Activated T-cell treated with anti-CD3 and anti-CD28 coated beads, Interleukin-2, amount 50 U/mL, for 24 hours (primary cell): ENCODE measurements around the gene NUAK1.

Experiments
- DNase-seq: peaks from one replicate; pipeline ENCODE4 v3.0.0-alpha.2; 2020
- H3K27ac Mint-ChIP-seq: 2 replicates; pipeline ENCODE4 v1.8.0; 2020; ENCODE audit warnings: mild to moderate bottlenecking, mixed read lengths
- H3K27me3 Mint-ChIP-seq: 2 replicates; pipeline ENCODE4 v1.8.0; 2020; ENCODE audit warnings: mixed read lengths
- H3K36me3 Mint-ChIP-seq: 2 replicates; pipeline ENCODE4 v1.8.0; 2020; ENCODE audit warnings: low read depth, mixed read lengths
- H3K4me1 Mint-ChIP-seq: 2 replicates; pipeline ENCODE4 v1.8.0; 2020; ENCODE audit warnings: low read depth, mixed read lengths
- H3K4me3 Mint-ChIP-seq: 2 replicates; pipeline ENCODE4 v1.8.0; 2020; ENCODE audit warnings: mild to moderate bottlenecking, moderate library complexity, mixed read lengths
- H3K9me3 Mint-ChIP-seq: 2 replicates; pipeline ENCODE4 v1.8.0; 2020; ENCODE audit warnings: mixed read lengths

NUAK1 gene

DNA sequence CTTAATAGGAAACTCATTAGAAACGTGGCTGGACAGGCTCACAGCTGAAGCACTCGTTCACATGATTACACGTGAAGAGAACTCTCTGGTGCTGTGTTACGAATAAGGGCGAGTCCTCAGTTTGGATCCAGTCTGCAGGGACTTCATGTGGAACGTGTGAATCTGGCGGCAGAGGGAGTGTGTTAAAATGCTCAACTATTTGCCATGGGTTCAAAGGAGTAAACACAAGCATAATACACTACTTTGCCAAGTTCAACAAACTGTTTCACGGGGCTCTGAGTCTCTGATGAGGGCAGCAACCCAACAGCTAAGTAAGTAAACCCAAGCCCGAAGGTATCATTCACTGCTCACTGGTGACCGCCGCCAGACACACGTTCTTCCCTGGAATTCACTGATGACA is 42.4 kb downstream of the NUAK1 start:
- Mint-ChIP-seq H3K4me1 (no peaks in the 10 kb centered on the region), H3K4me3 (no peak overlapping the region), H3K36me3 (no peaks in the 10 kb centered on the region), H3K9me3 (no peaks in the 10 kb centered on the region), H3K27me3 (peaks cover 26% of the 10 kb centered on the region), H3K27ac (no peak overlapping the region)
- DNase-seq, result no peak

DNA sequence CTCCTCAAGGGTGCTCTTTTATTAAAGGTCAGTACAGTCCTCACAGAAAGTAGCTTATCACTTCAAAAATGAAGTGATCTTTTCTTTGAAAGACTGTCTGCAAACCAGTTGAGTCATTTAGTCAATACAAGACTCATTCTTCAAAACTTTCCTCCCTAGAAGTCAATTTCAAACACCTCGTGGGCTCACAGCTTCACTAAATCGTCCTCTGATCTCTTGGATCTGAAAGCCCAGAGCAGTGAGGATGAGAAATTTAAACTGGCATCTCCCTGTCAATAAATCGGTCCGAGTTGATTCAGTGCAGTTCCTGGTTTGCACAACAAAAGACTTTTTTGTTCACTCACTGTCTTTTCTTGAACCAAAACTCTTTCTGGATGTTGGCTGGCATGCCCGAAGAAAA is 44.5 kb downstream of the NUAK1 start:
- H3K4me1 Mint-ChIP-seq, result no peaks in the 10 kb centered on the region
- DNase-seq, result no peak
- H3K36me3 Mint-ChIP-seq, result no peaks in the 10 kb centered on the region
- H3K4me3 Mint-ChIP-seq, result no peak overlapping the region
- peaks cover 21% of the 10 kb centered on the region for H3K27me3 Mint-ChIP-seq
- no peak overlapping the region for H3K27ac Mint-ChIP-seq
- no peaks in the 10 kb centered on the region for H3K9me3 Mint-ChIP-seq

DNA sequence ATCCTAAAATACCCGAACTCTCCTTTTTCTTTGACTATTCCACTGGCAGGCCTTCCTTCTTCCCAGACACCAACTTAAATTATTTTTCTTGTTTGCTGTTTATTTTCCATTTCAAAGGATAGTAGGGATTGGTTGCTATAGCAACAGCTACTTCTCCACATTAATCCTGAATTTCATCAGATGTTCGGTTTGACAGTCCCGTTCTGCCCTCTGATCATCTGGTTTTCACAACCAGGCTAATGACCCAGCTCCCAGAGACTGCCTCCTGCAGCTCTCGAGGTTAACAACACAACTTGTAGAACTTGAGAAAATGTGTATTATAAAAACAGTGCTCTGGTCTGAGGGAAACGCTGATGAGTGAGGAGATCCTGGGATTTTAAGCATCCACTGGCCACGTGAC is 45.5 kb downstream of the NUAK1 start:
- Mint-ChIP-seq H3K4me3 (no peak overlapping the region), H3K9me3 (no peaks in the 10 kb centered on the region), H3K27ac (no peak overlapping the region), H3K36me3 (no peaks in the 10 kb centered on the region), H3K4me1 (no peaks in the 10 kb centered on the region), H3K27me3 (peaks cover 13% of the 10 kb centered on the region)
- no peak for DNase-seq

DNA sequence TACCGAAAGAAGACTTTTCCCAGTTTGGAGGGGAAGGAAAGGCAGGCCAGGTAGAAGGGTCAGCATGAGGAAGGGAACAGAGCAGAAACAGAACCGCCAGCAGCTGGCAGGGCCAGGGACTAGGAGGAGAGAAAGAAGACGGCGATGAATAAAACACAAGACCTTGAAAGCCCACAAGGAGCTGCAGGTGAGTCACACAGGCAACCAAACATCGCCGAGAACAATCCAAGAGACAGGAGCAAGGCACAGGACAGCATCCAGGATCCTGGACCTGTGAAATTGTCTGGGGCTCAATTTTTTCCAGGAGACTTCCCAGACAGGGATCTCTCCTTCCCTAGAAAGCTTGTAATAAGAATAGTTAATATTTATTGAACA is 47.3 kb downstream of the NUAK1 start:
- Mint-ChIP-seq H3K27me3 (peaks cover 13% of the 10 kb centered on the region), H3K27ac (no peak overlapping the region), H3K36me3 (no peaks in the 10 kb centered on the region), H3K4me3 (no peak overlapping the region), H3K4me1 (no peaks in the 10 kb centered on the region), H3K9me3 (no peaks in the 10 kb centered on the region)
- no peak for DNase-seq

DNA sequence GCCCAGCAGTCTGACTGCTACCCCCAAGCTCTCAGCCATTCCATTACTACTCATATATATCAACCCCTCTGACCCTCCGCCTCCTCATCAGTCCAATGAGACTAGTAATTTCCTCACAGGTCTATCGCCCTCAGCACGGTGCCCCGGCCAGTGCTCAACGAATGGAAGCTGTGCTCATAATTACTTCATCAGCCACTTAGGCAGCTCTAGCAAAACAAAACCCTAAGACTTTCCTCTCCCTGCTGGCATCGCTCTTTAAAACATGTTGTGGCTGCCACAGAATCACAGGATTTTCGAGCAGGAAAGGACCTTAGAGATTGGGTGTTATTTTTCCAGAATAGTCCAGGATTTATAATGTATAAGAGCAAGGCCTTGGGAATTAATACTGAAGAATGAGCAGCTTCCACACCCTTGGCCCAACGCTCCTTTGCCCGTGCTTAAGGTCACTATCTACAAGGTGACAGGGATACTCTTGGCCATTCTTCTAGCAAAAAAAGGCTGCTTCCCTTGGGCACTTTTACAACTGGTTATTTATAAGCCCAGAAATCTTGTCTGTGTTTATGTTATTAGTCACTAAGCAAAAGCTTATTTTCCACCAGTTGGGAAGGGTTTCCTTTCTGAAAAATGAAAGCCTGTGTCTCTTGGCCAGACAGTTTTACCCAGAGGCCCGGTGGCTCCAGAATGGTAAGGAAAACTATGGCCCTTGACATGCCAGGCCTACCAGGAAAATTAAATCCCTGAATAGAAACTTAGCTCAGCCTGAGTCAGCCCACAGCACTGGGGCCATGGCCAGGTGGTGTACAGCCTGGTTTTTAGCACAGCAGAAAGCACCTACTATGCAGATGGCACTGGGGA is 47.9 kb downstream of the NUAK1 start:
- Mint-ChIP-seq H3K27me3 (peaks cover 13% of the 10 kb centered on the region), H3K4me3 (no peak overlapping the region), H3K4me1 (no peaks in the 10 kb centered on the region), H3K27ac (no peak overlapping the region), H3K36me3 (no peaks in the 10 kb centered on the region), H3K9me3 (no peaks in the 10 kb centered on the region)
- no peak for DNase-seq

DNA sequence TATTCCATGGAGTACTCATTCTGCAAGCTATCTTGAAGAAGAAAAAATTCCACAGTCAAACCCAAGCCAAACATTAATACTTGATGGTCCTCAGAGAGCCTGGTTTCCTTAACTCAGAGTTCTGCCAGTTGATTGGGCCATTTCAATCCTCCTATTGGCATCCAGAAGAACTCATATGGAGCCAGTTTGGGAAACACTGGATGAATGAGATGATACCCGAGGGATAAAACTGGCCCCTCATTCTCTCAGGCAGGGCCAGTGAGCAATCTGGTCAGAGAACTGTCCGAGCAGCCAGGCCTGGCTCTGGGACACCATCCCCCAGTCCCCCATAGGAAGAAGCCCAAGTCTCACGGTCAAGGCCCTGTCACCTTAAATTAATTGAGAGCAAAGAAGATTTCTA is 48.8 kb downstream of the NUAK1 start:
- Mint-ChIP-seq H3K4me1 (no peaks in the 10 kb centered on the region), H3K27me3 (peaks cover 13% of the 10 kb centered on the region), H3K27ac (no peak overlapping the region), H3K4me3 (no peak overlapping the region), H3K9me3 (no peaks in the 10 kb centered on the region), H3K36me3 (no peaks in the 10 kb centered on the region)
- DNase-seq, result no peak

DNA sequence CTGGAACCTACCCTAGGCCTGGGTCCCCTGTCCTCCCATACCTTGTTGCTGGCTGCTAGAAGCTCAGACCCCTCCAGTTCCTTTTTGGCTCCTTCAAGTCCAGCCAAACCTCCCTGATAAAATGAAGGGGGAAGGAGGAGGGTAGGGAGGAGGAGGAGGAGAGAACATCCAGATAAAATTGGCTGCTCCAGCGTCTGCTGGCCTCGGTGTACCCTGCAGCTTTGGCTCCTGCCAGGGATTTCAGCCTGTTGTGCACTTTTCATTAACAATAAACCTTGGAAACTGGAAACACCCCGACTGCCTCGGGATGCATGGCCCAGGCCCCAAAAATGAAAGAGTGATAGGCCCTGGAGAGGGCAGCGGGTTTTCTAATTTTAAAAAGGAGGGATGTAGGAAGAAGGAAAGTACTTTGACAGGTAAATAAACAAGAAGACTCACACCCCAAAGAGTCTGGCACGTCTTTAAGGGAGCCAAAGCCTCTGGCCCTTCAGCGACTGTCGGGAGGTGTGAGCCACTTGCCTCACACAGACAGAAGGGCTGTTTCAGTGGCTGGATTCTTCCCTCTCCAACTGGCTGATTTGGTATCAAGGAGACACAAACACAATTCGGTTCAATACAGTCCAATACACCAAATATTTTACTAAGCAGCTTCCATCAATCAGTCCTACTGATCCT is 49.8 kb downstream of the NUAK1 start:
- Mint-ChIP-seq H3K36me3 (no peaks in the 10 kb centered on the region), H3K9me3 (no peaks in the 10 kb centered on the region), H3K27ac (no peak overlapping the region), H3K27me3 (peaks cover 18% of the 10 kb centered on the region), H3K4me1 (no peaks in the 10 kb centered on the region), H3K4me3 (no peak overlapping the region)
- DNase-seq, result no peak

DNA sequence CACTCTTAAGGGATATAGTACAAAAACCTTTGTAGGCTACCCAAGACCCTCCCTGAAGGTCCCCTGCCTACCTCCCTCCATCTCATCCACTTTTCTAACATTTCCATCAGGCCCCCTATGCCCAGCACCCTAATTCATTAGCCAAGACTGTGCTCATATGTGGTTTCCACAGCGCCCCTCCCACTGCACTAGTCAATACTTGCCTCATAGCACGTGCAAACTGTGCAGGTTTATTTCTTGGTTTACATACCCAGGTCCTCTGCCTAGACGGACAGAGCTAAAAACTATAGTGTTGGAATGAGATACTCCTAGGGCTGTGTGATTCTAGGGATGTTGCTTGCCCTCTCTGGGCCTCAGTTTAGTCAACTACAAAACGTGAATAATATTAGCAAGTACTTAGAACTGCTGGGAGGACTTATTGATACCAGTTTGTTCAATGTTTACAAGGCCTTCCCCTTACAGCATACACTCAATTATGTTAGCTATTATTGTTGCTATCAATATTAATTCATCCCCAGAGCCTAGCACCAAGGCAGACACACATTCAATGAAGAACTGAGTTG is 50.4 kb downstream of the NUAK1 start:
- Mint-ChIP-seq H3K27me3 (peaks cover 24% of the 10 kb centered on the region), H3K36me3 (no peaks in the 10 kb centered on the region), H3K4me1 (no peaks in the 10 kb centered on the region), H3K27ac (no peak overlapping the region), H3K9me3 (no peaks in the 10 kb centered on the region), H3K4me3 (no peak overlapping the region)
- no peak for DNase-seq

DNA sequence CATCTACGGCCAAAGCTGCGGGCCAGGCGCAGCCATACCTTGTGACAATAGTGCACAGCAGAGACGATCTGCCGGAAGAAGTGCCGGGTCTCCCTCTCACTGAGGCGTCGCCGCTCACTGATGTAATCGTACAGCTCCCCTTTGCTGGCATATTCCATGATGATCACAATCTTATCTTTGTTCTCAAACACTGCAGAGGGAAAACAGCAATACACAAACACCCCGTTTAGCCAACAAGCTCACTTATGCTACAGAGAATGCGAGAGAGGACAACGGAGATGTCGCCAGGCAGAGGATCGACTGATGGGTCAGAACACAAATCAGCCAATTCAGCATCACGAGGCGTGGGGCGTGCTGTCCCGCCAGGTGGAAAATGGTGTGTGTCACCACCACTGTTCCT is 52.1 kb downstream of the NUAK1 start:
- no peak for DNase-seq
- peaks cover 34% of the 10 kb centered on the region for H3K27me3 Mint-ChIP-seq
- no peaks in the 10 kb centered on the region for H3K9me3 Mint-ChIP-seq
- no peak overlapping the region for H3K4me3 Mint-ChIP-seq
- H3K27ac Mint-ChIP-seq, result no peak overlapping the region
- H3K36me3 Mint-ChIP-seq, result no peaks in the 10 kb centered on the region
- no peaks in the 10 kb centered on the region for H3K4me1 Mint-ChIP-seq

DNA sequence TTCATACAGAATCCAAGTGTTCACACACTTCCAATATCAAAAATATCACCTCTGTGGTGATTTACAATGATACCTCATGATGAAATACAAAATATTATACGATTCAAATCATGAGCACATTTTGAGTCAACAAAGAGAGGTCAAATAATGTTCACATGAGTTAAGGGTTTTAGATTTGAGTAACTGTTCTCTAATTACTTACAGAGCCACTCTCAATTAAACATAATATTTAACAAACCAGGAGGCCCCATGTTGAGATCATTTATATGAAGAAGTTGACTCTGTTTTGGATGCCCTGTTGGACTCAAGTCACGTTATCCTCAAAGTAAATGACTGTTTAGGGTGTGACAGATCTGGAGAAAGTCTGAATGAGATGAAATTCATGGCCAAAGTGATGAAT is 53.5 kb downstream of the NUAK1 start:
- no peaks in the 10 kb centered on the region for H3K9me3 Mint-ChIP-seq
- H3K4me3 Mint-ChIP-seq, result no peak overlapping the region
- no peak for DNase-seq
- no peak overlapping the region for H3K27ac Mint-ChIP-seq
- no peaks in the 10 kb centered on the region for H3K36me3 Mint-ChIP-seq
- no peaks in the 10 kb centered on the region for H3K4me1 Mint-ChIP-seq
- peaks cover 42% of the 10 kb centered on the region for H3K27me3 Mint-ChIP-seq

DNA sequence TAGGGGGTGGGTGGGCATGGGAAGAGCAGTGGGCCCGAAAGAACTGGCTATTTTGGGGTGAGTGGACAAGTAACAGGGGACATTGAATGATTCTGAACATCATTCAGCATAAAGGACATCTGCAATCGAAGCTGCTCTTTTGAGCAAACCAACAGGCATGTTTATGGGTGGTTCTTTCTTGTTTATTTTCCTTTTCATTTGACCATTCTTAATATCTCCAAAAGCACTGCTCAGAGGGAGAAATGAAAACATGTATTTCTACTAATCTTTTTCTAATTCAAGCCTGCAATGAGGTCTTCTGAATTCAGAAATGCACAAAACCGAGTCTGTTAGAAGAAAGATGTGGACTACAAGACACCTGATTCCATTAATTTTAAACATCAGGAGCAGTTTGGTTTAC is 54.0 kb downstream of the NUAK1 start:
- H3K4me1 Mint-ChIP-seq, result no peaks in the 10 kb centered on the region
- H3K27ac Mint-ChIP-seq, result no peak overlapping the region
- no peak for DNase-seq
- H3K9me3 Mint-ChIP-seq, result no peaks in the 10 kb centered on the region
- no peaks in the 10 kb centered on the region for H3K36me3 Mint-ChIP-seq
- H3K27me3 Mint-ChIP-seq, result peaks cover 42% of the 10 kb centered on the region
- no peak overlapping the region for H3K4me3 Mint-ChIP-seq

DNA sequence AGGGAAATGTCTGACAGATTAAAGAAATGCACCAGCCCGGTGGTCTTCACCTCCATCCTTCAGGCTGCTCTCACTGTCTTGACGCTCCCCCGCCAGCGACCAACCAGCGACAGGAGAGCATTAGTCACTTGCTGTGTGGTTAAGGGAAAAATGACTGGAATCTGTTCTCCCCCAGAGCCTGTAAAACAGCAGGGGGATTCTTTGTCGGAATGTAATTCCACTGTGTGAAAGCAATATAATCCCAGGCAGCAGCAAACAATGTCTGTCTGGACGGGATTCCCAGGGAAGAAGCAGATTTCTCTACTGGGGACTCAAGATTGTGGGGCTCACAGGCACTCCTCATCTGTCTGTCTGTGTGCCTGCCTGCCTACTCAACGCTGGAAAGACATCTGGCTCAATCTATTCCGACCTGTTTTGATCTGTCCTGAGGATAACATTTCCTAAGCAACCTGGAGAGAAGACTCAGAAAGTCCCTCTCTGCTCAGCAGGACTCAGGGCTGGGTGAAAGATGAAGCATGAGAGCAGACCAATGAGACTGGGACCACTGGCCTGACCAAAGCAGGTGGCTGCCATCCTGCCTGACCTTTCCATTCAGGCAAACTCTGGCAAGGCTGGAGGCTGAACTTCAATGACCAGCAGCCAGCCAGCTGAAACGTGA is 54.6 kb downstream of the NUAK1 start:
- DNase-seq, result no peak
- Mint-ChIP-seq H3K27ac (no peak overlapping the region), H3K4me3 (no peak overlapping the region), H3K9me3 (no peaks in the 10 kb centered on the region), H3K4me1 (no peaks in the 10 kb centered on the region), H3K36me3 (no peaks in the 10 kb centered on the region), H3K27me3 (peaks cover 47% of the 10 kb centered on the region)

DNA sequence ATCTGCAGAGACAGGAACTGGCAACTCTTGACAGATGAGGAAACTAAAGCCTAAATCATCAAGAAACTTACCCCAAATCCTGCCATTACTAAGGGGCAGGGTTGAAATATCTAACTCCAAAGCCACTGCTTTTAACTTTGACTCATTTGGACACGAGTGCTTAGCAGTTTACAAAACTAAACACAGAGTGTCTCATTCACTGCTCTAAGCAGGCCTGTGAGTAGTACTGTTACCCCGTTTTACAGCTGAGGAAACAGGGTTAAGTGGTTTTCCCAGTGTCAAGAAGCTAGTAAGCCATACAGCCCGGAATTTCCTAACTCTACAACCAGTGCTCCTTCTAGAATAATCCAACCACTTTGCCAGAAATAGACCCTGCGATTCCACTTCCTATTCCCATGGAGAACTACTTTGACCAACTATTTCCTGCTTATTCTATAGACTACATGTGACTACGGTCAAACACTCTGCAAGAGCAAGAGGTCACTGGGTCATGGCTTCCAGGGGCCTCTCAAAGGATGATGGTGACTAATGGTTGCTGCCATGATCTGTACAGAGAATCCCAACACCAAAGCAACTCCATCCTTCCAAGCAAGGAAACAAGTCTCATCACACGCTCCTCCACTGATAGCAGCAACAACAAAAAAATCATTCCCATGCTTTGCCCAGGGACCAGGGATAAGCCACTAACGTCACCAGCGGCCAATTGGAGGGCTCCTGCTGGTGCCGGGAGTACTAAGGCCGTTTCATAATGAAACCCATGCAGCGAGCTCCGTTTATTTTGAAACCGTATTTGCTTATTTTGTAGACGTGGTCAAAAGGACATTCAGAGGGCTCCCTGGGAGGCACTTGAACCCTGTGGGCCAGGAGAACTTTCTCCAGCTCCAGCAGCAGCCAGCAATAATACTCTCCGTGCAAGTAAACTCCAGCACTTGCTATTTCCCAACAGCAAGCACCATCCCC is 56.3 kb downstream of the NUAK1 start:
- Mint-ChIP-seq H3K4me1 (no peaks in the 10 kb centered on the region), H3K9me3 (no peaks in the 10 kb centered on the region), H3K36me3 (no peaks in the 10 kb centered on the region), H3K4me3 (no peak overlapping the region), H3K27ac (no peak overlapping the region), H3K27me3 (peaks cover 59% of the 10 kb centered on the region)
- no peak for DNase-seq

DNA sequence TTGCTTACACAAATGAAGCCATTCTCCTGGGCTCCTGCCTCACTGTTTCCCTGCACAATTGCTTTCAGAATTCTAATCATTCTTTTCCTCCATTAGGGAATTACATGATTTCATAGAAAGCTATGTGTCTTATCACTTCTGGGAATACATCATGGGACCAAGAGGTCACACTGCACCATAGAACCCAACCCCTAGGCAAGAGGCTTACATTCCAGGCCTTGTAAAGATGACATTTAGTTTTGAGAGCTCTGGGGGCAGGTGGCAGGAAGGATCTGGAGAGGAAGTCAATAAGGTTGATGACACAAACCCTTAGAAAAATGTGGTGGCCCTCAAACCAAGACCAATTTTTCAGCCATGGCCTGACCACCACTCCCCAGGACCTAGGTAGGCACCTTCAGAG is 57.1 kb downstream of the NUAK1 start:
- no peaks in the 10 kb centered on the region for H3K9me3 Mint-ChIP-seq
- no peak overlapping the region for H3K27ac Mint-ChIP-seq
- H3K4me1 Mint-ChIP-seq, result no peaks in the 10 kb centered on the region
- H3K27me3 Mint-ChIP-seq, result peaks cover 62% of the 10 kb centered on the region
- no peaks in the 10 kb centered on the region for H3K36me3 Mint-ChIP-seq
- H3K4me3 Mint-ChIP-seq, result no peak overlapping the region
- no peak for DNase-seq
